HepG2 (cell line): Measurements from ENCODE around the gene HENMT1. TPM values are rescaled to one million over a fixed set of nuclear protein-coding genes. Genes with fewer than 3 reads are reported as not detected.
A peak's percentile ranks its signal among the peaks of the same experiment; 100 is the strongest.

Source experiments
- ATAC-seq: fragments of 200-7000 bp; cut with Tn5 transposase; 3 replicates; pipeline ENCODE4 v1.9.1; 2020; ENCODE audit warnings: mild to moderate bottlenecking, moderate library complexity
- BruUV-seq: library from RNA; stranded (reverse); fragments of 400-500 nt; replicated peaks from 2 replicates; lab custom pipeline; 2021; lab: Mats Ljungman, UMichigan
- CTCF ChIA-PET: fragments of 300-600 bp; formaldehyde crosslinking; extraction: SDS; loops from one replicate; lab custom pipeline; 2021; ENCODE audit warnings: low total read pairs, inconsistent platforms, low intra/inter-chr PET ratio; lab: Yijun Ruan, JAX
- POLR2A ChIA-PET: fragments of 350-600 bp; sonication (Branson Sonifier 250); formaldehyde crosslinking; loops from one replicate; lab custom pipeline; 2020; ENCODE audit warnings: antibody characterized with exemption, inconsistent platforms; lab: Yijun Ruan, JAX
- DNase-seq: peaks from one replicate; pipeline ENCODE4 v3.0.0-alpha.2; 2015; ENCODE audit warnings: low spot score
- FAIRE-seq: peaks from 3 replicates; lab custom pipeline; 2011; peaks lifted over from hg19 to GRCh38; lab: Jason Lieb, UNC
- H2AFZ ChIP-seq: one replicate; pipeline ENCODE4 v1.6.1; 2011; ENCODE audit warnings: low read length, inconsistent platforms
- H3K27ac ChIP-seq: fragments of 300-600 bp; 3 replicates; pipeline ENCODE4 v1.8.0; 2011; ENCODE audit warnings: mixed run types, mild to moderate bottlenecking, mixed read lengths, low read length, inconsistent platforms; ENCODE audit not compliant: insufficient read depth; ENCODE audit errors: extremely low read length
- H3K27me3 ChIP-seq, 2 experiments: fragments of 200-600 bp in 1 of 2; 2 replicates in 1 of 2; 3 replicates in 1 of 2; pipeline versions ENCODE4 v1.6.0 to v1.8.0; 2011; ENCODE audit warnings: low read length in 2 of 2, mild to moderate bottlenecking in 2 of 2, moderate library complexity in 2 of 2, inconsistent platforms in 1 of 2; ENCODE audit not compliant: insufficient read depth in 2 of 2, control insufficient read depth in 1 of 2
- H3K36me3 ChIP-seq, 2 experiments: fragments of 200-600 bp in 1 of 2; replicated peaks in 1 of 2; 2 replicates in 1 of 2; 3 replicates in 1 of 2; pipeline versions ENCODE4 v1.5.1 to v1.8.0; 2011; ENCODE audit warnings: low read length in 2 of 2, inconsistent platforms in 1 of 2; ENCODE audit not compliant: insufficient read depth in 2 of 2, control insufficient read depth in 1 of 2
- H3K4me1 ChIP-seq: 2 replicates; pipeline ENCODE4 v1.5.1; 2012; ENCODE audit warnings: low read length, inconsistent platforms; ENCODE audit not compliant: insufficient read depth
- H3K4me2 ChIP-seq: 2 replicates; pipeline ENCODE4 v1.6.0; 2011; ENCODE audit warnings: low read depth, low read length, inconsistent platforms
- H3K4me3 ChIP-seq, 3 experiments: fragments of 200-600 bp in 1 of 3; sonication (generic), shearing (Covaris generic) in 1 of 3; replicated peaks in 1 of 3; 2 replicates each; pipeline ENCODE4 v1.5.1; 2011 to 2016; ENCODE audit warnings: low read length in 3 of 3, inconsistent platforms in 2 of 3, low read depth in 2 of 3, mild to moderate bottlenecking in 2 of 3, control low read depth in 1 of 3, mixed read lengths in 1 of 3; ENCODE audit not compliant: insufficient read depth in 1 of 3
- H3K79me2 ChIP-seq: one replicate; pipeline ENCODE4 v1.6.1; 2011; ENCODE audit warnings: low read length, inconsistent platforms; ENCODE audit not compliant: insufficient read depth
- H3K9ac ChIP-seq: 2 replicates; pipeline ENCODE4 v1.6.0; 2011; ENCODE audit warnings: mild to moderate bottlenecking, low read depth, low read length, inconsistent platforms; ENCODE audit not compliant: insufficient read depth
- H3K9me3 ChIP-seq: 2 replicates; pipeline ENCODE4 v1.5.1; 2012; ENCODE audit warnings: mild to moderate bottlenecking, low read length
- H4K20me1 ChIP-seq: 2 replicates; pipeline ENCODE4 v1.6.0; 2011; ENCODE audit warnings: inconsistent platforms, mild to moderate bottlenecking, low read length, moderate library complexity; ENCODE audit not compliant: insufficient read depth
- GPN1 ChIP-seq: sonication (generic); formaldehyde crosslinking; IDR thresholded peaks from 2 replicates; pipeline ENCODE4 v1.5.1; 2020; ENCODE audit warnings: missing genetic modification reagents, borderline replicate concordance
- HNRNPK ChIP-seq: fragments of 200-400 bp; formaldehyde crosslinking; IDR thresholded peaks from 2 replicates; pipeline ENCODE4 v1.6.1; 2018; ENCODE audit warnings: low read length, low read depth, moderate library complexity, mild to moderate bottlenecking; ENCODE audit not compliant: poor library complexity, severe bottlenecking
- RNF2 ChIP-seq: fragments of 450-650 bp; conservative IDR thresholded peaks from 2 replicates; pipeline ENCODE4 v1.6.1; 2016; ENCODE audit warnings: low read depth
- XRCC5 ChIP-seq: fragments of 200-400 bp; formaldehyde crosslinking; optimal IDR thresholded peaks from 2 replicates; pipeline ENCODE3; 2017; ENCODE audit warnings: mild to moderate bottlenecking, low read length
- ZNF205 ChIP-seq: IDR thresholded peaks from 2 replicates; pipeline ENCODE4 v1.6.1; 2018; ENCODE audit warnings: missing biosample characterization, missing genetic modification reagents
- ZNF615 ChIP-seq: sonication (generic); formaldehyde crosslinking; IDR thresholded peaks from 2 replicates; pipeline ENCODE4 v1.5.0; 2020; ENCODE audit warnings: mild to moderate bottlenecking, missing genetic modification reagents, borderline replicate concordance
- ZNF652 ChIP-seq: IDR thresholded peaks from 2 replicates; pipeline ENCODE4 v1.6.1; 2016; ENCODE audit warnings: low read depth, borderline replicate concordance
- WGBS: methylation state at CpG from one replicate; pipeline ENCODE4 v1.1.6; 2017; ENCODE audit warnings: low lambda C conversion rate; 5-methylcytosine and 5-hydroxymethylcytosine counted together
- in situ Hi-C: cut with HindIII; loops from 2 replicates; pipeline ENCODE4 v1.10.0; 2017; ENCODE audit warnings: low pct_unique_long_range_greater_than_20kb; ENCODE audit not compliant: extremely low pct_ligation_motif_present
- intact Hi-C: fragments of 100-400 bp; cut with micrococcal nuclease; formaldehyde crosslinking; loops from one replicate; pipeline ENCODE4 v1.10.0; 2022; ENCODE audit not compliant: unreplicated experiment
- polyA plus RNA-seq, 8 experiments: library from polyadenylated mRNA; depleted of rRNA in 3 of 8; stranded (reverse) in 7 of 8; unstranded in 1 of 8; fragments of >200 nt; fragmentation: Illumina TruSeq in 4 of 8; extraction: Trizol in 4 of 8; gene quantifications; 2 replicates each; pipeline versions ENCODE4 v1.2.1 to v1.2.3, GENCODE V29; 2011 to 2016; ENCODE audit warnings: low read depth in 4 of 8, missing spikeins in 1 of 8, mixed read lengths in 1 of 8; ENCODE audit not compliant: insufficient read depth in 1 of 8
- total RNA-seq, 5 experiments: library from RNA; depleted of rRNA; stranded (reverse); fragments of >200 nt; fragmentation: Illumina TruSeq; extraction: Trizol; gene quantifications; 2 replicates each; pipeline ENCODE4 v1.2.3, GENCODE V29; 2016; ENCODE audit warnings: low read depth in 1 of 5
- TF ChIP-seq, protein P1 (sequence below): sonication (generic); formaldehyde crosslinking; conservative IDR thresholded peaks from 2 replicates; pipeline ENCODE4 v1.8.0; 2022; ENCODE audit warnings: low read depth, missing genetic modification reagents

HENMT1 gene
- total and polyA plus RNA-seq, 2 of the 13 experiments (the other 11 are each of a cell fraction or from before 2014, with no cell fraction given) = not detected

DNA sequence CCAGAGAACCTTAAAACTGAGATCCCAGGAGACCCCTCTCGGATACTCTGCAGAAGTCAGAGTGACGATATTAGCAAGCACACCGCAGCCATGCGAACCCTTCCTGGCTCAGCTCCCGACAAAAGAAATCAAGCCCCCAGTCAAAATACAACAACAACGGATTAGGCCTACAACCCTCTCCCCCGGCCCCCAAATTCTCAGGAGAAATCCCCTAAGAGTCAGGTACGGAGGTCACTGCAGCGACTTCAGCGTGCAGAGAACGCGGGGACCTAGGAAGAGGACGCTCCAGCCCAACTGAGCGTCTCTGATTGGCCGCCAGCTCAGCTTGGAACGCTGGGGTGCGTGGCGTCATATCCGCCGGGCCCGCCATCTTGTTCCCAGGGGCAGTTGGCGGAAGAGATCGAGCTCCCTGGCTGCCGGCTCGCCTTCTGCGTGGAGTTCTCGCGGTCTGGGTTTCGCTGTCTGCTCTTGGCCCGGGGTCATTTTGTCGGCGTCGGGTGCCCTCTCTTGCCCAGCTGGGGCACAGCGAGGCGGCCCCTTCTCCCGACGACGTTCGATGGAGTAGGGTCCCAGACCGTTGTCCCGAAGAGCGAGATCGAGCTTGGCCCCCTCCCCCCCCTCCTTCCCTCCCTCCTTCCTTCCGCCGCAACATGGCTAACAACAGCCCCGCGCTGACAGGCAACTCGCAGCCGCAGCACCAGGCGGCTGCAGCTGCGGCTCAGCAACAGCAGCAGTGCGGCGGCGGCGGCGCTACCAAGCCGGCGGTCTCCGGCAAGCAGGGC is 31.2 kb upstream of the HENMT1 start, which contains the start of gene PRPF38B (continued):
- no peak; the same call in 1 of the 2 replicates for TF ChIP-seq GPN1 (CRISPR knock-in tag)

DNA sequence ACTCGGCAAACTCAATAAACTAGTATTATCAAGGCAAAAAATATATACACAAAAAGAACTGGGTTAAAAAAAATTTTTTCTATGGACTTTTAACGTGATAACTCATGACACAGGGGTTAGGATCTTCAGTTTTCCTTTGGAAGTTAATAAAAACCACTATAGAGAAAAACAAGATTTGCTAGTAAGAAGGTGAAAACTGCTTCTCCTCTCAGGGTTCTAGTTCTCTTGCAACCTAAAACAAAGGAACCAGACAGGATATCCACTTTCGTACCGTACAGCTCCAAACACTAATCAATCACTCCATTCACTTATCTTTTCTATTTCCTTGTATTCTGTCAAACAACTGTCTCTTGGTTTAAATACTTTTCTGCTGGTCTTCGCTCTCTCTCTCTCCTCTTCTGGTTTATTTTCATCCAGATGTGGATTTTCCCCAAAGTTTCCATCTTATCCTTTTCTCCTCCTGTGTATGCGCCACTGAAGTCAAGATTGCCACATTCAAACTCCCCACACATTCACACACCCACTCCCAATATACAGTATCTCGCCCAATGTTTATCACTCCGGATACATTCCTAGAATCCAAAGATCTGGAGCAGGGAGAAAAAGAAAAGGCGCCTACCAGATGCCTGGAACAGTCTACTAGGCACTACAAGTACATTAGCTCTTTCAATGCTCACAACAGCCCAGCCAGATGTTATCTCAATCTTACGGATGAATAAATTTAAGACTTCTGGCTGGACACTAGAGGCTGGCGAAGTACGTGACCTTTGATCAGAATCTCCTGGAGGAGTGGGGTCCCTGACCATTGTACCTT is 30.4 kb upstream of the HENMT1 start:
- H3K4me3 ChIP-seq = peak overlapping the region; percentile 87 to 95 (median 93)
- ChIA-PET POLR2A (interaction anchor here (0.9 to 2.1 kb wide), 11 partner anchors 10 to 185 kb away, joined by 3 to 28 read pairs (median 9); partner anchors contain the start of genes EEIG2 and GPSM2), CTCF (no interaction called here)
- in situ Hi-C loops = no loop called here
- peaks cover 49% of the 10 kb centered on the region for H3K4me1 ChIP-seq
- H3K27ac ChIP-seq = peak overlapping the region; percentile 94
- intact Hi-C loops = loop anchor here (5.0 kb wide), 1 partner anchor 129 kb away; the partner anchor contains the start of gene EEIG2
- H2AFZ ChIP-seq = peak overlapping the region; percentile 37
- TF ChIP-seq ZNF205 (CRISPR knock-in tag) (0 out of 2 replicates have a peak, but pooled peaks have one; percentile 5), XRCC5 (no peak), RNF2 (no peak), HNRNPK (no peak), ZNF652 (0 out of 2 replicates have a peak, but pooled peaks have one; percentile 2), ZNF615 (0 out of 2 replicates have a peak, but pooled peaks have one; percentile 1)
- TF ChIP-seq, protein P1, sequence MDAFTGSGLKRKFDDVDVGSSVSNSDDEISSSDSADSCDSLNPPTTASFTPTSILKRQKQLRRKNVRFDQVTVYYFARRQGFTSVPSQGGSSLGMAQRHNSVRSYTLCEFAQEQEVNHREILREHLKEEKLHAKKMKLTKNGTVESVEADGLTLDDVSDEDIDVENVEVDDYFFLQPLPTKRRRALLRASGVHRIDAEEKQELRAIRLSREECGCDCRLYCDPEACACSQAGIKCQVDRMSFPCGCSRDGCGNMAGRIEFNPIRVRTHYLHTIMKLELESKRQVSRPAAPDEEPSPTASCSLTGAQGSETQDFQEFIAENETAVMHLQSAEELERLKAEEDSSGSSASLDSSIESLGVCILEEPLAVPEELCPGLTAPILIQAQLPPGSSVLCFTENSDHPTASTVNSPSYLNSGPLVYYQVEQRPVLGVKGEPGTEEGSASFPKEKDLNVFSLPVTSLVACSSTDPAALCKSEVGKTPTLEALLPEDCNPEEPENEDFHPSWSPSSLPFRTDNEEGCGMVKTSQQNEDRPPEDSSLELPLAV (CRISPR knock-in tag) = no peak
- no peaks in the 10 kb centered on the region; a peak in 1 of 5 replicates for H3K27me3 ChIP-seq
- TSS peak; percentile 91 for BruUV-seq
- peaks cover 25% of the 10 kb centered on the region for H4K20me1 ChIP-seq
- H3K79me2 ChIP-seq = peaks cover 48% of the 10 kb centered on the region
- peak; percentile 18 for ATAC-seq
- peaks cover 2 to 10% of the 10 kb centered on the region in 2 experiments; a peak in 4 of 5 replicates for H3K36me3 ChIP-seq
- H3K9ac ChIP-seq = peak overlapping the region; percentile 89
- peak overlapping the region; percentile 81 for H3K4me2 ChIP-seq
- DNase-seq = no peak
- no peaks in the 10 kb centered on the region for H3K9me3 ChIP-seq
- WGBS = 40% methylated on average over 10 of the region's 12 CpGs
- FAIRE-seq = peak; percentile 39
